Measurements from ENCODE around the gene TUBA4B.
"Not testable (repeated sequence)": the region's sequence is repeated elsewhere in the genome, so short reads cannot be mapped to it uniquely, and the experiment has no call there.

The TUBA4B gene

GRCh38 chr2:219248845-219249202, 4.2 kb upstream of the TUBA4B start:
- no peak for DNase-seq

- peak; percentile 39 to 51 for DNase-seq
These were observed 3.7 kb upstream of the TUBA4B start for GRCh38 chr2:219249203-219249980.

- DNase-seq, result no peak
These were observed 2.8 kb upstream of the TUBA4B start for GRCh38 chr2:219250049-219250781.

GRCh38 chr2:219251656-219252055, 1.4 kb upstream of the TUBA4B start:
- DNase-seq, result no peak

GRCh38 chr2:219252084-219252483, 959 bp upstream of the TUBA4B start:
- DNase-seq, result peak; percentile 43 to 50

- no peak for DNase-seq
These were observed 508 bp upstream of the TUBA4B start for GRCh38 chr2:219252570-219252899.

GRCh38 chr2:219253753-219254589, 928 bp downstream of the TUBA4B start, which contains the start of gene TUBA4A:
Gene TUBA4A, minus strand, starts transcription at chr2:219253918. Its CDS starts 60 bp downstream, at chr2:219253858.
- peak; percentile 94 for DNase-seq

- peak; percentile 71 to 72 for DNase-seq
These were observed 1.7 kb downstream of the TUBA4B start for GRCh38 chr2:219254590-219255201.

GRCh38 chr2:219258942-219259341, 5.9 kb downstream of the TUBA4B start:
- not testable (repeated sequence) for DNase-seq

- DNase-seq, result no peak
These were observed 8.2 kb downstream of the TUBA4B start for GRCh38 chr2:219261024-219261855.

GRCh38 chr2:219266232-219266631, 13.2 kb downstream of the TUBA4B start:
- DNase-seq, result no peak

- no peak for DNase-seq
These were observed 13.8 kb downstream of the TUBA4B start for GRCh38 chr2:219266886-219267285.

- DNase-seq, result no peak
These were observed 15.3 kb downstream of the TUBA4B start for GRCh38 chr2:219268294-219268693.

- no peak for DNase-seq
These were observed 16.5 kb downstream of the TUBA4B start for GRCh38 chr2:219269362-219270054.

- no peak for DNase-seq
These were observed 17.0 kb downstream of the TUBA4B start for GRCh38 chr2:219270055-219270372.

GRCh38 chr2:219271021-219271420, 18.0 kb downstream of the TUBA4B start:
- DNase-seq, result no peak

- DNase-seq, result no peak
These were observed 19.3 kb downstream of the TUBA4B start for GRCh38 chr2:219272356-219272755.

GRCh38 chr2:219272995-219273394, 20.0 kb downstream of the TUBA4B start:
- no peak for DNase-seq

GRCh38 chr2:219273937-219274336, 20.9 kb downstream of the TUBA4B start:
- DNase-seq, result no peak

- no peak for DNase-seq
These were observed 21.4 kb downstream of the TUBA4B start for GRCh38 chr2:219274361-219274921.

All from activated T-cell treated with anti-CD3 and anti-CD28 coated beads, Interleukin-2, amount 50 U/mL, for 48 hours (primary cell).